Neuronal stem cell (in vitro differentiated cells): ENCODE measurements around the gene MIGA2.
A peak's percentile ranks its signal among the peaks of the same experiment; 100 is the strongest.
"Not testable (repeated sequence)": the region's sequence is repeated elsewhere in the genome, so short reads cannot be mapped to it uniquely, and the experiment has no call there.

Source experiments
- DNase-seq: peaks from one replicate; pipeline ENCODE4 v3.0.0-alpha.2; 2013; ENCODE audit warnings: low spot score
- H2AFZ ChIP-seq: one replicate; pipeline ENCODE4 v1.6.1; 2013; ENCODE audit warnings: mild to moderate bottlenecking, low read length, inconsistent platforms
- H2AK5ac ChIP-seq: 2 replicates; pipeline ENCODE4 v1.6.1; 2013; ENCODE audit warnings: low read depth, mild to moderate bottlenecking, inconsistent platforms, low read length, moderate library complexity, mixed read lengths
- H2BK120ac ChIP-seq: 2 replicates; pipeline ENCODE4 v1.6.1; 2013; ENCODE audit warnings: low read depth, mild to moderate bottlenecking, inconsistent platforms, low read length, moderate library complexity, mixed read lengths
- H2BK12ac ChIP-seq: one replicate; pipeline ENCODE4 v1.6.1; 2013; ENCODE audit warnings: low read length, inconsistent platforms
- H2BK15ac ChIP-seq: 2 replicates; pipeline ENCODE4 v1.6.1; 2013; ENCODE audit warnings: mild to moderate bottlenecking, low read length, inconsistent platforms, mixed read lengths
- H2BK5ac ChIP-seq: one replicate; pipeline ENCODE4 v1.6.1; 2013; ENCODE audit warnings: inconsistent platforms, mild to moderate bottlenecking, low read length, moderate library complexity
- H3K14ac ChIP-seq: one replicate; pipeline ENCODE4 v1.6.1; 2013; ENCODE audit warnings: low read length, inconsistent platforms
- H3K18ac ChIP-seq: 2 replicates; pipeline ENCODE4 v1.6.1; 2013; ENCODE audit warnings: low read length, inconsistent platforms
- H3K23ac ChIP-seq: 2 replicates; pipeline ENCODE4 v1.6.1; 2013; ENCODE audit warnings: low read depth, mild to moderate bottlenecking, mixed read lengths, low read length, inconsistent platforms; ENCODE audit not compliant: poor library complexity
- H3K27ac ChIP-seq: replicated peaks from 3 replicates; pipeline ENCODE4 v1.5.1; 2013; ENCODE audit warnings: low read length, inconsistent platforms
- H3K27me3 ChIP-seq, 3 experiments: 2 replicates each; pipeline ENCODE4 v1.6.1; 2013; ENCODE audit warnings: low read length in 3 of 3, mild to moderate bottlenecking in 2 of 3, inconsistent platforms in 1 of 3, low read depth in 1 of 3, mixed read lengths in 1 of 3, moderate library complexity in 1 of 3; ENCODE audit not compliant: control insufficient read depth in 3 of 3, insufficient read depth in 3 of 3
- H3K36me3 ChIP-seq, 2 donors: replicated peaks in 1 of 2; 2 replicates each; pipeline ENCODE4 v1.6.1; 2013; ENCODE audit warnings: low read length in 2 of 2; ENCODE audit not compliant: control insufficient read depth in 2 of 2, insufficient read depth in 2 of 2
- H3K4ac ChIP-seq: 2 replicates; pipeline ENCODE4 v1.6.1; 2013; ENCODE audit warnings: inconsistent platforms, mild to moderate bottlenecking, low read length, moderate library complexity
- H3K4me1 ChIP-seq, 2 donors: 1 replicate in 1 of 2; 2 replicates in 1 of 2; pipeline ENCODE4 v1.6.1; 2013; ENCODE audit warnings: low read length in 2 of 2, low read depth in 1 of 2; ENCODE audit not compliant: control insufficient read depth in 2 of 2, insufficient read depth in 1 of 2
- H3K4me2 ChIP-seq: one replicate; pipeline ENCODE4 v1.6.1; 2013; ENCODE audit warnings: mild to moderate bottlenecking, low read length, inconsistent platforms; ENCODE audit not compliant: insufficient read depth, poor library complexity, severe bottlenecking
- H3K4me3 ChIP-seq, 2 donors: 2 replicates each; pipeline ENCODE4 v1.5.1; 2013; ENCODE audit warnings: low read length in 2 of 2, mild to moderate bottlenecking in 2 of 2, inconsistent platforms in 1 of 2, moderate library complexity in 1 of 2
- H3K79me1 ChIP-seq: one replicate; pipeline ENCODE4 v1.6.1; 2013; ENCODE audit warnings: low read depth, mild to moderate bottlenecking, inconsistent platforms, low read length, moderate library complexity
- H3K9ac ChIP-seq: one replicate; pipeline ENCODE4 v1.6.1; 2013; ENCODE audit warnings: mild to moderate bottlenecking, low read depth, low read length, inconsistent platforms; ENCODE audit not compliant: poor library complexity
- H3K9me3 ChIP-seq, 2 donors: replicated peaks in 1 of 2; 2 replicates each; pipeline versions ENCODE3 to v1.6.1; 2013; ENCODE audit warnings: low read length in 2 of 2, mild to moderate bottlenecking in 2 of 2, inconsistent platforms in 1 of 2, low read depth in 1 of 2, mixed read lengths in 1 of 2, moderate library complexity in 1 of 2; ENCODE audit not compliant: control insufficient read depth in 2 of 2, insufficient read depth in 1 of 2
- H4K8ac ChIP-seq: one replicate; pipeline ENCODE4 v1.6.1; 2013; ENCODE audit warnings: low read depth, mild to moderate bottlenecking, inconsistent platforms, low read length, moderate library complexity
- H4K91ac ChIP-seq: one replicate; pipeline ENCODE4 v1.6.1; 2013; ENCODE audit warnings: low read length, low read depth, mild to moderate bottlenecking, inconsistent platforms; ENCODE audit not compliant: poor library complexity
- WGBS, 2 donors: extraction: QIAGEN DNeasy Blood & Tissue Kit; methylation state at CpG; one replicate each; pipeline ENCODE4 v1.1.7; 2013; ENCODE audit warnings: missing lambda C conversion rate in 2 of 2, mixed read lengths in 1 of 2; ENCODE audit not compliant: insufficient read length in 2 of 2, insufficient replicate concordance in 1 of 2; ENCODE audit errors: extremely low coverage in 2 of 2; 5-methylcytosine and 5-hydroxymethylcytosine counted together

The MIGA2 gene

GRCh38 chr9:129112526-129112925 is 76.1 kb downstream of the MIGA2 start:
- not testable (repeated sequence) for H3K4ac ChIP-seq, H3K23ac ChIP-seq, H2BK120ac ChIP-seq, H3K79me1 ChIP-seq, H2BK12ac ChIP-seq, H2BK5ac ChIP-seq, H3K36me3 ChIP-seq, H3K9ac ChIP-seq, H2BK15ac ChIP-seq, H3K14ac ChIP-seq, H3K18ac ChIP-seq, H3K27ac ChIP-seq, H4K8ac ChIP-seq, H3K9me3 ChIP-seq, H2AK5ac ChIP-seq, H3K4me1 ChIP-seq, DNase-seq, H4K91ac ChIP-seq
- no CpG with 5 or more reads among the region's 17 CpGs for WGBS, 2 donors
- Histone ChIP-seq H3K4me3 (peak overlapping the region in 1 of 2 donors; percentile 72), H2AFZ (peak overlapping the region; percentile 96), H3K27me3 (peaks cover 0 to 15% (median 0%) of the 10 kb centered on the region in 3 experiments), H3K4me2 (peak overlapping the region; percentile 89)

GRCh38 chr9:129113645-129114304 is 77.3 kb downstream of the MIGA2 start:
- Histone ChIP-seq H4K91ac (no peak overlapping the region), H2BK120ac (no peak overlapping the region), H3K4me3 (no peak overlapping the region), H2AFZ (no peak overlapping the region), H2BK12ac (no peak overlapping the region), H3K14ac (no peak overlapping the region), H3K4me1 (peaks cover 5 to 10% of the 10 kb centered on the region in 2 donors), H4K8ac (no peak overlapping the region), H3K4ac (no peak overlapping the region), H3K79me1 (no peaks in the 10 kb centered on the region), H3K9me3 (no peaks in the 10 kb centered on the region), H2AK5ac (no peak overlapping the region), H3K18ac (no peak overlapping the region), H3K23ac (no peak overlapping the region), H2BK5ac (no peak overlapping the region), H3K4me2 (no peak overlapping the region), H3K36me3 (no peaks in the 10 kb centered on the region), H3K27me3 (peaks cover 0 to 15% (median 0%) of the 10 kb centered on the region in 3 experiments), H3K27ac (no peak overlapping the region), H2BK15ac (no peak overlapping the region), H3K9ac (no peak overlapping the region)
- no peak for DNase-seq
- WGBS, 2 donors = no CpG with 5 or more reads among the region's 17 CpGs

- no CpG with 5 or more reads among the region's 4 CpGs for WGBS, 2 donors
- Histone ChIP-seq H3K9ac (no peak overlapping the region), H3K14ac (no peak overlapping the region), H3K36me3 (peaks cover 14 to 28% of the 10 kb centered on the region in 2 donors), H3K23ac (no peak overlapping the region), H3K4me3 (no peak overlapping the region), H3K4ac (no peak overlapping the region), H2BK120ac (no peak overlapping the region), H3K4me2 (no peak overlapping the region), H2BK15ac (no peak overlapping the region), H2AFZ (no peak overlapping the region), H3K79me1 (peaks cover 7% of the 10 kb centered on the region), H3K27ac (no peak overlapping the region), H2BK5ac (no peak overlapping the region), H2AK5ac (no peak overlapping the region), H3K9me3 (no peaks in the 10 kb centered on the region), H4K8ac (no peak overlapping the region), H3K27me3 (no peaks in the 10 kb centered on the region), H3K18ac (no peak overlapping the region), H4K91ac (no peak overlapping the region), H2BK12ac (no peak overlapping the region), H3K4me1 (no peaks in the 10 kb centered on the region)
- DNase-seq = no peak
Measured at GRCh38 chr9:129118799-129119198, 82.4 kb downstream of the MIGA2 start.

GRCh38 chr9:129121483-129121882 is 85.1 kb downstream of the MIGA2 start:
- DNase-seq = no peak
- Histone ChIP-seq H3K27ac (no peak overlapping the region), H2AFZ (no peak overlapping the region)

More at GRCh38 chr9:129121483-129121882, 85.1 kb downstream of the MIGA2 start:
- no peak overlapping the region for H2BK120ac ChIP-seq
- H4K91ac ChIP-seq = no peak overlapping the region
- no CpG with 5 or more reads among the region's 3 CpGs for WGBS, 2 donors
- H3K4me2 ChIP-seq = no peak overlapping the region
- no peaks in the 10 kb centered on the region for H3K27me3 ChIP-seq
- no peak overlapping the region for H3K4ac ChIP-seq
- H3K4me3 ChIP-seq = no peak overlapping the region
- H2AK5ac ChIP-seq = no peak overlapping the region
- peaks cover 4 to 6% of the 10 kb centered on the region in 2 donors for H3K4me1 ChIP-seq
- H3K9ac ChIP-seq = no peak overlapping the region
- H3K36me3 ChIP-seq = peaks cover 17 to 46% of the 10 kb centered on the region in 2 donors
- no peaks in the 10 kb centered on the region for H3K9me3 ChIP-seq
- H2BK15ac ChIP-seq = no peak overlapping the region
- H3K79me1 ChIP-seq = peaks cover 7% of the 10 kb centered on the region
- no peak overlapping the region for H3K14ac ChIP-seq
- no peak overlapping the region for H2BK5ac ChIP-seq
- no peak overlapping the region for H4K8ac ChIP-seq
- no peak overlapping the region for H3K18ac ChIP-seq
- no peak overlapping the region for H3K23ac ChIP-seq
- no peak overlapping the region for H2BK12ac ChIP-seq
